ENCODE measurements around the gene WNK1. TPM values are rescaled to one million over a fixed set of nuclear protein-coding genes. Genes with fewer than 3 reads are reported as not detected.
A peak's percentile ranks its signal among the peaks of the same experiment; 100 is the strongest.

WNK1 gene
- total RNA-seq, 2 experiments from 2014 or later: 84.1 to 131 TPM

DNA sequence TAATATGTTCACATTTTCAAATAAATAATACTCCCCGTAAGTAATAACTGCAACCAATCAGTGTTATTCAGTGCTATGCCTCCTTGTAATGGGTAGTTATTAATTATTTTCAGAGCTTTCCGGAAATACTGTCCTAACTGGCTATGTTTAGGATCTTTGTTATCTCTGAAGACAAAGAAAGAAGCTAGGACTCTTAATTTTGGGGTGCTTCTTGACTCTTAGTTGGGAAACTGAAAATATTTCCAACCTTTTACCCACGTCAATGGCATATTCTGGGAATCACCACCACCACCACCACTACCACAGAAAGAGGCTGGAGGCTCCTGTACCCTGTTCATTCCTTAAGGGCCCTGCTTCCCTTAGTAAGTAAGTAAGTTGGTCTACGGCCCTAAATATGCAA, 158.0 kb downstream of the WNK1 start:
- BruUV-seq (replicated peaks): no TSS peak
- TF ChIP-seq, protein P1, sequence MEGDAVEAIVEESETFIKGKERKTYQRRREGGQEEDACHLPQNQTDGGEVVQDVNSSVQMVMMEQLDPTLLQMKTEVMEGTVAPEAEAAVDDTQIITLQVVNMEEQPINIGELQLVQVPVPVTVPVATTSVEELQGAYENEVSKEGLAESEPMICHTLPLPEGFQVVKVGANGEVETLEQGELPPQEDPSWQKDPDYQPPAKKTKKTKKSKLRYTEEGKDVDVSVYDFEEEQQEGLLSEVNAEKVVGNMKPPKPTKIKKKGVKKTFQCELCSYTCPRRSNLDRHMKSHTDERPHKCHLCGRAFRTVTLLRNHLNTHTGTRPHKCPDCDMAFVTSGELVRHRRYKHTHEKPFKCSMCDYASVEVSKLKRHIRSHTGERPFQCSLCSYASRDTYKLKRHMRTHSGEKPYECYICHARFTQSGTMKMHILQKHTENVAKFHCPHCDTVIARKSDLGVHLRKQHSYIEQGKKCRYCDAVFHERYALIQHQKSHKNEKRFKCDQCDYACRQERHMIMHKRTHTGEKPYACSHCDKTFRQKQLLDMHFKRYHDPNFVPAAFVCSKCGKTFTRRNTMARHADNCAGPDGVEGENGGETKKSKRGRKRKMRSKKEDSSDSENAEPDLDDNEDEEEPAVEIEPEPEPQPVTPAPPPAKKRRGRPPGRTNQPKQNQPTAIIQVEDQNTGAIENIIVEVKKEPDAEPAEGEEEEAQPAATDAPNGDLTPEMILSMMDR (conservative IDR thresholded peaks at IDR 0.05; ENCODE audit: low read length): no peak
- no peak for TF ChIP-seq EZH2phosphoT487 (IDR thresholded peaks at IDR 0.05; ENCODE audit: borderline replicate concordance, low read depth, low read length)
- no peak overlapping the region for H2AFZ ChIP-seq (ENCODE audit: low read length)
- no peak for DNase-seq (ENCODE audit: low spot score)
- no peak overlapping the region for H3K27ac ChIP-seq (ENCODE audit: low read depth, low read length, poor library complexity, severe bottlenecking)
- H3K9me2 ChIP-seq (ENCODE audit: insufficient read depth, low read length): no peaks in the 10 kb centered on the region
- H3K79me2 ChIP-seq (ENCODE audit: insufficient read depth, low read depth, low read length): no peaks in the 10 kb centered on the region
- peaks cover 97% of the 10 kb centered on the region for H3K36me3 ChIP-seq (ENCODE audit: insufficient read depth, low read length)
- H3K4me2 ChIP-seq (ENCODE audit: low read length): no peak overlapping the region
- no peaks in the 10 kb centered on the region for H3K9me3 ChIP-seq (ENCODE audit: low read length)
- POLR2A ChIA-PET: interaction anchor here (0.9 kb wide), 1 partner anchor 19 kb away, joined by 3 read pairs; no protein-coding TSS in a partner anchor
- no peaks in the 10 kb centered on the region for H4K20me1 ChIP-seq (ENCODE audit: insufficient read depth, low read length)
- no peak overlapping the region for H3K4me3 ChIP-seq (ENCODE audit: low read depth, low read length, poor library complexity, severe bottlenecking)
- intact Hi-C loops (cut with micrococcal nuclease; ENCODE audit: unreplicated experiment): no loop called here
- peaks cover 7% of the 10 kb centered on the region for H3K4me1 ChIP-seq (ENCODE audit: insufficient read depth, low read length, poor library complexity, severe bottlenecking)
- CTCF ChIA-PET (ENCODE audit: unreplicated experiment): no interaction called here

DNA sequence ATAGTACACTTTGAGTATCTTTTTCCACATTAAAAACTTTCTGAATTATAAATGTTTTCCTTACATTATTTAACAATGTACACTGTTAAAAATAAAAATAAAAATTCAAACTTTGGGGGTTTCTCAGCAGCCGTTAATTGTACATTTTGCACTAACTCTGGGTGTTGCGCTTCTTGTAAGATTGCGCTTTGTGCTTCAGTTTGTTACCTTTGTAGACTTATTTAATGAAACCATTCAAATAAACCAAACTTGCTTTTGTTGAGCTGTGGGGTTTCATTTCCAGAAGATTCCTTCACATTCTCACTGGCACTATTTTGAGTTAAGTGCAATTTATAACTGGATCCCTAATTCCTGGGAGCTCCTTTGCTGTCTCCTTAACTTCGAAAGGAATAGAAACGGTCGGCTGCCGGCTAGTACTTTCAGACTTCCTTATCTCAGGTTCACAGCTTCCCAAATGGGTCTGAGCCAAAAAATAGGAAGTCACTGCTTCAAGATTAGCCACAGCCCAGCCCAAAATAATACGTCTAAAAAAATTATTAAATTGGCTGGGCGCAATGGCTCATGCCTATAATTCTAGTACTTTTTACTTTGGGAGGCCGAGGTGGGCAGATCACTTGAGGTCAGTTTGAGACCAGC, 158.9 kb downstream of the WNK1 start:
- no peaks in the 10 kb centered on the region for H4K20me1 ChIP-seq (ENCODE audit: insufficient read depth, low read length)
- no peaks in the 10 kb centered on the region for H3K9me2 ChIP-seq (ENCODE audit: insufficient read depth, low read length)
- no peak overlapping the region for H2AFZ ChIP-seq (ENCODE audit: low read length)
- ChIA-PET CTCF (ENCODE audit: unreplicated experiment) (no interaction called here), POLR2A (no interaction called here)
- H3K27ac ChIP-seq (ENCODE audit: low read depth, low read length, poor library complexity, severe bottlenecking): no peak overlapping the region
- H3K36me3 ChIP-seq (ENCODE audit: insufficient read depth, low read length): peaks cover 97% of the 10 kb centered on the region
- TF ChIP-seq EZH2phosphoT487 (IDR thresholded peaks at IDR 0.05; ENCODE audit: borderline replicate concordance, low read depth, low read length): no peak
- TF ChIP-seq, protein P1 (conservative IDR thresholded peaks at IDR 0.05; ENCODE audit: low read length): no peak
- BruUV-seq (replicated peaks): TSS peak; percentile 36
- intact Hi-C loops (cut with micrococcal nuclease; ENCODE audit: unreplicated experiment): no loop called here
- no peak overlapping the region for H3K4me2 ChIP-seq (ENCODE audit: low read length)
- H3K9me3 ChIP-seq (ENCODE audit: low read length): no peaks in the 10 kb centered on the region
- peaks cover 8% of the 10 kb centered on the region for H3K4me1 ChIP-seq (ENCODE audit: insufficient read depth, low read length, poor library complexity, severe bottlenecking)
- no peak for DNase-seq (ENCODE audit: low spot score)
- H3K4me3 ChIP-seq (ENCODE audit: low read depth, low read length, poor library complexity, severe bottlenecking): no peak overlapping the region
- no peaks in the 10 kb centered on the region for H3K79me2 ChIP-seq (ENCODE audit: insufficient read depth, low read depth, low read length)

DNA sequence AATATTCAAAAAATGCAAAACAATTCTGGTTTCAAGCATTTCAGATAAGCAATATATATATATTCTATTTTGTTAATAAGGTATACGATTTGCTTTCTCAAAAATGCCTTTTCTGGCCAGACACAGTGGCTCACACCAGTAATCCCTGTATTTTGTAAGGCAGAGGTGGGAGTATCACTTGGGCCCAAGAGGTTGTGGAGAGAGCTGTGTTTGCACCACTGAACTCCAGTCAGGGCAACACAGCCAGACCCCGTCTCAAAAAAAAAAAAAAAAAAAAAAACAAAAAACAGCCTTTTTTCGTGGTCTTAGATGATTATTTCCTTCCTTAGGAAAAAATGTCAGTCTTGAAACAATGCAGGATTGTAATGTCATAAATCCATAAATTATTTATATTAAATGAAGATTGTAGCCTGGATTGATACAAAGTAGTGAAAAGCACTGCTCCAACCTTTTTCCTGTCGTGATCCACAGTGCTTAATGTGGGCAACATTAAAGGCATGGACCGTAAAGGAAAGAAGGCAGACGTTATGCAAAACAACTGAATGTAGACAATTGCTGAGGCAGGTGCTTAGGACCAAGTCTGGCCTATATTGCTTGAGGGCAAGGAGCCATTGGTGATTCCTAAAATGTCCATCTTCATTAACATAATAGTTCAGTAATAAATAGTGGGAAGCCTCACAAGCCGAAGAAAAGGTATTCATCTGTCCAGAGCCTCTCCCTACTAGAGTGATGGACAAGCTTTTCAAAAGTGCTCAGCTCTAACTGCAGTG, 160.3 kb downstream of the WNK1 start:
- Histone ChIP-seq H2AFZ (ENCODE audit: low read length) (no peak overlapping the region), H3K4me3 (ENCODE audit: low read depth, low read length, poor library complexity, severe bottlenecking) (no peak overlapping the region), H3K36me3 (ENCODE audit: insufficient read depth, low read length) (peaks cover 99% of the 10 kb centered on the region), H4K20me1 (ENCODE audit: insufficient read depth, low read length) (no peaks in the 10 kb centered on the region), H3K9me2 (ENCODE audit: insufficient read depth, low read length) (no peaks in the 10 kb centered on the region), H3K4me1 (ENCODE audit: insufficient read depth, low read length, poor library complexity, severe bottlenecking) (peaks cover 8% of the 10 kb centered on the region), H3K79me2 (ENCODE audit: insufficient read depth, low read depth, low read length) (no peaks in the 10 kb centered on the region), H3K9me3 (ENCODE audit: low read length) (no peaks in the 10 kb centered on the region), H3K27ac (ENCODE audit: low read depth, low read length, poor library complexity, severe bottlenecking) (no peak overlapping the region), H3K4me2 (ENCODE audit: low read length) (no peak overlapping the region)
- DNase-seq (ENCODE audit: low spot score): no peak
- intact Hi-C loops (cut with micrococcal nuclease; ENCODE audit: unreplicated experiment): no loop called here
- ChIA-PET CTCF (ENCODE audit: unreplicated experiment) (no interaction called here), POLR2A (interaction anchor here (0.7 kb wide), 1 partner anchor 449 kb away, joined by 3 read pairs; no protein-coding TSS in a partner anchor)
- BruUV-seq (replicated peaks): no TSS peak
- TF ChIP-seq, protein P1 (conservative IDR thresholded peaks at IDR 0.05; ENCODE audit: low read length): no peak
- no peak for TF ChIP-seq EZH2phosphoT487 (IDR thresholded peaks at IDR 0.05; ENCODE audit: borderline replicate concordance, low read depth, low read length)
